ENCODE results near the gene HOXA9.

- TF ChIP-seq JUND (IDR thresholded peaks at IDR 0.05) (no peak), CTCF (IDR thresholded peaks at IDR 0.05 in 2 of 3, conservative IDR thresholded peaks at IDR 0.05 in 1 of 3; ENCODE audit: borderline replicate concordance in 1 of 3, insufficient read depth in 1 of 3, low read depth in 2 of 3, low read length in 2 of 3) (no peak), CEBPB (IDR thresholded peaks at IDR 0.05; ENCODE audit: low read depth) (no peak), ZNF274 (IDR thresholded peaks at IDR 0.05; ENCODE audit: low read depth, low read length) (no peak), CBX3 (IDR thresholded peaks at IDR 0.05; ENCODE audit: low read depth) (no peak), RAD21 (IDR thresholded peaks at IDR 0.05; ENCODE audit: low read depth) (no peak), POLR2A (IDR thresholded peaks at IDR 0.05; ENCODE audit: borderline replicate concordance, extremely low read depth, insufficient read depth, insufficient read length) (no peak), EZH2 (IDR thresholded peaks at IDR 0.05) (no peak), REST (IDR thresholded peaks at IDR 0.05; ENCODE audit: low read depth) (no peak)
Observed at GRCh38 chr7:27138985-27139333, 26.4 kb downstream of the HOXA9 start.
